Psoas muscle (tissue), 8 donors: ENCODE measurements around the gene POFUT2. TPM values are rescaled to one million over a fixed set of nuclear protein-coding genes. Genes with fewer than 3 reads are reported as not detected.
A peak's percentile ranks its signal among the peaks of the same experiment; 100 is the strongest.

Source experiments
- ATAC-seq, 4 donors: fragments of 200-7000 bp; cut with Tn5 transposase; one replicate each; pipeline ENCODE4 v1.9.1; 2020; ENCODE audit warnings: moderate library complexity in 3 of 4, mild to moderate bottlenecking in 2 of 4
- DNase-seq, 2 donors: peaks; one replicate each; pipeline ENCODE4 v3.0.0-alpha.2; 2020
- H3K27ac ChIP-seq: fragments of 200-600 bp; one replicate; pipeline ENCODE4 v1.8.0; 2022
- H3K27me3 ChIP-seq, 3 donors: fragments of 200-600 bp in 1 of 3; one replicate each; pipeline versions ENCODE4 v1.6.1 to v1.8.0; 2013 to 2022; ENCODE audit warnings: low read length in 2 of 3, mild to moderate bottlenecking in 2 of 3, moderate library complexity in 1 of 3; ENCODE audit not compliant: insufficient read depth in 3 of 3
- H3K36me3 ChIP-seq, 2 donors: fragments of 200-600 bp in 1 of 2; one replicate each; pipeline versions ENCODE4 v1.6.1 to v1.8.0; 2013 to 2022; ENCODE audit warnings: low read depth in 1 of 2, mild to moderate bottlenecking in 1 of 2, moderate library complexity in 1 of 2; ENCODE audit not compliant: insufficient read depth in 1 of 2
- H3K4me1 ChIP-seq: fragments of 200-600 bp; one replicate; pipeline ENCODE4 v1.8.0; 2022
- H3K4me3 ChIP-seq: fragments of 200-600 bp; one replicate; pipeline ENCODE4 v1.8.0; 2022; ENCODE audit warnings: mild to moderate bottlenecking
- H3K9me3 ChIP-seq: fragments of 200-600 bp; one replicate; pipeline ENCODE4 v1.8.0; 2022
- WGBS, 3 donors: extraction: QIAGEN DNeasy Blood & Tissue Kit; methylation state at CpG; one replicate each; pipeline versions ENCODE4 v1.1.6 to v1.1.7; 2013; 5-methylcytosine and 5-hydroxymethylcytosine counted together
- intact Hi-C, 2 donors: fragments of 100-400 bp; cut with DNase I; formaldehyde crosslinking; loops; one replicate each; pipeline versions ENCODE4 v1.11.0 to v1.14.2; 2022
- polyA plus RNA-seq, 3 donors: library from polyadenylated mRNA; stranded (reverse); fragments of 200-250 nt; gene quantifications; one replicate each; pipeline ENCODE4 v1.2.3, GENCODE V29; 2013
- total RNA-seq, 4 donors: library from RNA; stranded (reverse); fragmentation: NEBNext Ultra II Directional in 2 of 4; extraction: Animal tissue kit (Norgen Biotek cat#: 25700) in 2 of 4; gene quantifications; one replicate each; pipeline versions ENCODE4 v1.2.1 to v1.2.4, GENCODE V29; 2021 to 2023
- TF ChIP-seq, protein P1 (sequence below): fragments of 200-600 bp; IDR thresholded peaks from one replicate; pipeline ENCODE4 v1.8.0; 2022; ENCODE audit warnings: antibody characterized with exemption
- donor health status: healthy with polysubstance abuse.
- donor health status: DM: no; HTN: no; CAD: no; lungs with moderate emphysema.
- donor health status: Bipolar disorder and iron deficiency.
- donor health status: healthy.
- donor health status: DM: yes; HTN: yes; CAD: no.
- donor health status: DM: no; HTN: no; CAD: no.
- donor health status: DM: no; HTN: no; CAD: no.
- donor health status: DM: yes; HTN: yes; CAD: no.

Gene POFUT2
- total and polyA plus RNA-seq, 7 donors, result 5.6 to 13.9 (median 10.8) TPM

DNA sequence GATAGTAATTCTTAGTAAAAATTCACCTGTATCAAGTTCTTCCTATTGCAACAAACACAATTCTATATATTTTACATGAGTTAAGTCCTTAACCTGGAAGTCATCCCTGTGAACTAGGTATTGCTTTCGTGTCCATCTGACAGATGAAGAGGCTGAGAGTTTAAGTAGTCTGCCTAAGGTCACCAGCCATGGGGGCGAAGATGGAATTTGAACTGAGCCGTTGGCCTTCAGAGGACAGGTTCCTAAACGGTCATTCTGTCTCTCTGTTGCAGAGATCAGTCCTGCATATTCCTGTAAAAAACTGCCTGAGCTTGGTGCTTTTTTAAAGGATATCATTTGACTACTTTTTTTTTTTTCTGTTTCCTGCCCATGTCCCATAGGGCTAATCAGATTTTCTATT is 10.2 kb upstream of the POFUT2 start:
- ATAC-seq, result no peak
- intact Hi-C loops, result loop anchor here in 1 of 2 donors (10.0 kb wide), 1 partner anchor 527 kb away; no protein-coding TSS in a partner anchor

DNA sequence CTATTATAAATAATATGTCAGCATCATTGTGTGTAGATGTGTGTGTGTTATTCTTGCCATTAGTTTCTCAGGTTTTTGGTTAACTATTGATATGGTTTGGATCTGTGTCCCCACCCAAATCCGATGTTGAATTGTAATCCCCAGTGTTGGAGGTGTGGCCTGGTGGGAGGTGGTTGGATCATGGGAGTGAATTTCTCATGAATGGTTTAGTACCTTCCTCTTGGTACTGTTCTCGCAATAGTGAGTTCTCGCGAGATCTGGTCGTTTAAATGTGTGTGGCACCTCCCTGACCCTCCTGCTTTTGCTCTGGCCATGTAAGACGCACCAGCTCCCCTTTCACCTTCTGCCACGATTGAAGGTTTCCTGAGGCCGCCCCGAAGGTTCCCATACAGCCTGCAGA is 9.6 kb upstream of the POFUT2 start:
- 91 to 93% (median 92%) methylated on average over 9 of the region's 9 CpGs for WGBS, 3 donors
- Histone ChIP-seq H3K9me3 (no peaks in the 10 kb centered on the region), H3K4me1 (peaks cover 18% of the 10 kb centered on the region), H3K27ac (no peak overlapping the region), H3K4me3 (no peak overlapping the region), H3K27me3 (peaks cover 0 to 15% (median 3%) of the 10 kb centered on the region in 3 donors), H3K36me3 (no peaks in the 10 kb centered on the region)
- no peak for ATAC-seq
- TF ChIP-seq, protein P1, sequence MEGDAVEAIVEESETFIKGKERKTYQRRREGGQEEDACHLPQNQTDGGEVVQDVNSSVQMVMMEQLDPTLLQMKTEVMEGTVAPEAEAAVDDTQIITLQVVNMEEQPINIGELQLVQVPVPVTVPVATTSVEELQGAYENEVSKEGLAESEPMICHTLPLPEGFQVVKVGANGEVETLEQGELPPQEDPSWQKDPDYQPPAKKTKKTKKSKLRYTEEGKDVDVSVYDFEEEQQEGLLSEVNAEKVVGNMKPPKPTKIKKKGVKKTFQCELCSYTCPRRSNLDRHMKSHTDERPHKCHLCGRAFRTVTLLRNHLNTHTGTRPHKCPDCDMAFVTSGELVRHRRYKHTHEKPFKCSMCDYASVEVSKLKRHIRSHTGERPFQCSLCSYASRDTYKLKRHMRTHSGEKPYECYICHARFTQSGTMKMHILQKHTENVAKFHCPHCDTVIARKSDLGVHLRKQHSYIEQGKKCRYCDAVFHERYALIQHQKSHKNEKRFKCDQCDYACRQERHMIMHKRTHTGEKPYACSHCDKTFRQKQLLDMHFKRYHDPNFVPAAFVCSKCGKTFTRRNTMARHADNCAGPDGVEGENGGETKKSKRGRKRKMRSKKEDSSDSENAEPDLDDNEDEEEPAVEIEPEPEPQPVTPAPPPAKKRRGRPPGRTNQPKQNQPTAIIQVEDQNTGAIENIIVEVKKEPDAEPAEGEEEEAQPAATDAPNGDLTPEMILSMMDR, result no peak
- DNase-seq, result peak in 1 of 2 donors; percentile 25
- intact Hi-C loops, result loop anchor here in 1 of 2 donors (10.0 kb wide), 1 partner anchor 527 kb away; no protein-coding TSS in a partner anchor

More for the DNA sequence above, 10.2 kb upstream of the POFUT2 start:
- no peak overlapping the region for H3K4me3 ChIP-seq
- WGBS, 3 donors, result 86 to 88% (median 86%) methylated on average over 4 of the region's 4 CpGs
- peaks cover 14% of the 10 kb centered on the region for H3K4me1 ChIP-seq
- no peaks in the 10 kb centered on the region for H3K36me3 ChIP-seq
- no peaks in the 10 kb centered on the region for H3K9me3 ChIP-seq
- DNase-seq, result no peak
- H3K27ac ChIP-seq, result peak overlapping the region; percentile 50
- TF ChIP-seq, protein P1, result no peak
- peaks cover 0 to 15% (median 3%) of the 10 kb centered on the region in 3 donors for H3K27me3 ChIP-seq

GRCh38 chr21:45296638-45297037 is 8.9 kb upstream of the POFUT2 start:
- ATAC-seq, result no peak
- intact Hi-C loops, result loop anchor here in 1 of 2 donors (10.0 kb wide), 1 partner anchor 528 kb away; no protein-coding TSS in a partner anchor
- peak overlapping the region; percentile 80 for H3K27ac ChIP-seq

GRCh38 chr21:45295576-45296365 is 8.1 kb upstream of the POFUT2 start:
- H3K4me1 ChIP-seq, result peaks cover 18% of the 10 kb centered on the region
- intact Hi-C loops, result loop anchor here in 1 of 2 donors (10.0 kb wide), 1 partner anchor 529 kb away; no protein-coding TSS in a partner anchor

More at GRCh38 chr21:45296638-45297037, 8.9 kb upstream of the POFUT2 start:
- Histone ChIP-seq H3K9me3 (no peaks in the 10 kb centered on the region), H3K27me3 (peaks cover 0 to 15% (median 3%) of the 10 kb centered on the region in 3 donors), H3K4me1 (peaks cover 18% of the 10 kb centered on the region), H3K36me3 (no peaks in the 10 kb centered on the region), H3K4me3 (no peak overlapping the region)
- TF ChIP-seq, protein P1, result no peak
- no peak for DNase-seq
- 98 to 99% (median 99%) methylated on average over 7 of the region's 7 CpGs for WGBS, 3 donors

More at GRCh38 chr21:45295576-45296365, 8.1 kb upstream of the POFUT2 start:
- H3K9me3 ChIP-seq, result no peaks in the 10 kb centered on the region
- ATAC-seq (no peak), DNase-seq (no peak)
- H3K36me3 ChIP-seq, result no peaks in the 10 kb centered on the region
- H3K27ac ChIP-seq, result peak overlapping the region; percentile 80
- 77 to 80% (median 77%) methylated on average over 27 of the region's 27 CpGs for WGBS, 3 donors
- TF ChIP-seq, protein P1, result no peak
- peaks cover 0 to 15% (median 3%) of the 10 kb centered on the region in 3 donors for H3K27me3 ChIP-seq
- H3K4me3 ChIP-seq, result no peak overlapping the region
